ENCODE measurements around the gene TMEM52B.

Gene TMEM52B

DNA sequence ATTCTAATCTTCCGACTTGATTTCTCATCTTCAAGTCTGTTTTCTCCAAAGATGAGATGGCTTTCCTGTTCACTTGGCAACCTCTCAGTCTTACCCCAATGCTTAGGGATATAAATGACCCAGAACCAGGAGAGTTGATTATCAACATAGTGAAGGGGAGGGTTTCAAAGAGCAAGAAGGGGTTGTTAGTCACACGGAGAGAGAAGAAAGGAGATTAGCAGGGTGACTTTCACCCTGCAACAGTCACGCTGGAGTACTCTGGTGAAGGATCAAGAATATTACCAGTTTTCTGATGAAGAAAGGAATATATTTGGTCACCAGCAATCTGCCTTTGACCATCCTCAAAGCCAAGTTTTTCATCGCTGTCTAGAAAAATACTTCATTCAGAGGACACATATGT is at the start of gene TMEM52B:
TMEM52B (plus strand) TSS at position 212 of the 400 bp plus-strand sequence. CDS start 543 bp downstream, outside the sequence.
- no peak for DNase-seq (ENCODE audit: low read depth)

DNA sequence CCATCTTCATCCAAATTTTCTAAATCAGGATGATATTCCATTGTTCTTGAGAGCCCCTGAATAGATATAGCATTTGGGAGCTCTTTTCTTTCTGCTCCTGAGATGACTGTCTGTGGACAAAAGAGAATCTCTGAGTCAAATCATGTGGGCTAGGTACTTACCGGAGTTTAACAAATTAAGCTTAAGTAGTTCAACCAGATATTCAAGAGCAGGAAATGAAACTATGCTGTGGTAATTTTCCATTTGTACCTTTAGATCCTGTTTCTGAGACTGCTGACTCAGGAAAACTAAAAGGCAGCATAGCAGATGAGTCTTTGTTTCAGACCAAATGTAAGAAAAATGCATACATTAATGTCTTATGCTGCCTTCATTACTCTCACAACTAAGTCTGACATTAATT is 48.8 kb upstream of the TMEM52B start, which contains the start of gene CLEC7A:
CLEC7A (minus strand) TSS at position 158 of the 400 bp plus-strand sequence; CDS start at position 41, 117 bp downstream.
- DNase-seq (ENCODE audit: low read depth), result no peak

DNA sequence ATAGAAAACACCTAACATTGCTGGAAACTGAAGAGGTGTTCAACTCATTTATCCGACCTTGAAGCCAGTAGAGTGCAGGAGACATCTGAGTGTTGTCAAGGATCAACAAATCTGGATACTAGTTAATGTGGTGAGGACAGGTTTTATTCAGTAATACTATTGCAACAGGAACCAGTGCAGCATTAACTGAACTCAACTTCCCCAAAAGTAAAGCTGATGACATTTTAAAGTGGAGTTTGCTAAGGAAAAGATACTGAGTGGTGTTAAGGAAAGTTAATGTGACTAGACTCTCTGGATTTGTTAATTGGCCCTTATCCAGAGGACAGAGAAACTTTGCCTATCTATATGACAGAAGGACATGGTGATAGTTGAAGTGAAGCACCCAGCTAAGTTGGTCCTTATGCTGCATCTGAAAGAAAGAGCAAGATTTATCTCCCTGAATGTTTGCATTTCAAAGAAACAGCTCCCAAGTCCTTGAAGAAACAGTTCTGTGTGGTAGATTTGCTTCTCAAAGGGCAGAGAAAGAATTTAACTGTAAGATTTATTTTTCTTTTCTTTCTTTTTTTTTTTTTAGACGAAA is 47.6 kb upstream of the TMEM52B start:
- DNase-seq (ENCODE audit: low read depth), result no peak

DNA sequence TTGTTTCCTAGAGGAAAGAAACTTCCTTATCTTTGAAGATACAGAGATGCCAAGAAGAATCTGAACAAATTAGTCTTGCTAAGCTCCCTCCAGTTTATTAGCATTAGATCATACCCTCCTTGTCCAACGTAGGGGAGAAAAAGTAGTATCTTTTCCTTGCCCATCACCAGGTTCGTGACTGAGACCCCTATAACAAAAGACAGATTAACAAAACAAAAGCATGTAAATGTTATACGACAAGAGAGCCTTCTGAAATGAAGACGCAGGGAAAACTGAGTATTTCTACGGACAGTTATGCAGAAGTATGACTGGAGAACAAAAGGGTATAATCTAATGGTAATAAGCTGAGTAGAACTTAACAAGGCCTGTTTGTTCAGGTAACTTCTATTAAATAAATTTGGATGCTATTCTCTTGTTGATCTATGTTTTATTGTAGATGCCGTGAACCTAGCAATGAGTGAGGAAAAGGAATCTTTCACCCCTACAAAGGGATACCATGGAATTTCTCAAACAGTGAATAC is 45.9 kb upstream of the TMEM52B start:
- DNase-seq (ENCODE audit: low read depth), result no peak

DNA sequence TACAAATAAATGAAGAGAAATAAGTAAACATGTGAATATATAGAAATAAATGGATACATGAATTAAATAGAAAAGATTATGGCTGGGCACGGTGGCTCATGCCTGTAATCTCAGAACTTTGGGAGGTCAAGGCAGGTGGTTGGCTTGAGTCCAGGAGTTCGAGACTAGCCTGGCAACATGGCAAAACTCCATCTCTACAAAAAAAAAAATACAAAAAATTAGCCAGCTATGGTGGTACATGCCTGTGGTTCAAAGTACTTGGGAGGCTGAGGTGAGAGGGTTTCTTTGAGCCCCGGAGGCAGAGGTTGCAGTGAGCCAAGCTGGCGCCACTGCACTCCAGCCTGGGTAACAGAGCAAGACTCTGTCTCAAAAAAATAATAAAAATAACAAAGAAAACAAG is 43.7 kb upstream of the TMEM52B start:
- DNase-seq (ENCODE audit: low read depth), result no peak

DNA sequence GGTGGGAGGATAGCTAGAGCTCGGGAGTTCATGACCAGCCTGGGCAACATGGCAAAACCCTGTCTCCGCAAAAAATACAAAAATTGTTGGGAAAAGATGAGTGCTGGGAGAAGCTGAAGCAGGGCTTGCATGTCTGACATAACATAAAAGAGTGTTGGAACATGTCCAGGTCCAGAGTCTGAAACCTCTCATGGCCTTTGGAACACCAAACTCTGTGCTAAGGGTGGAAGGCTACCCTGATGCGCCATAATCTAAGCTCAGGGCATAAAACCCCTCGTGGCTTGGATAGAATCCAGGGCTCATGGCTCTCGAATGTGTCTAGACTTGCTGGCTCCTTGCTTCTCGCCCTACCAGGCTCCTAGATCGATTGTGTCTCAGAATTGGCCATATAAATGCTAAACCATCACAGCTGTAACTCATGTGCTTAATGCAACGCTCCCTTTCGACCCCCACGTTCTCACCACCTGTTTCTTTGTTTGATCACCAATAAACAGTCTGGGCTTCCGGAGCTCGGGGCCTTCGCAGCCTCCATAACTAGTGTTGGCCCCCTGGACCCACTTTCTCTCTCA is 42.1 kb upstream of the TMEM52B start:
- DNase-seq (ENCODE audit: low read depth), result no peak

DNA sequence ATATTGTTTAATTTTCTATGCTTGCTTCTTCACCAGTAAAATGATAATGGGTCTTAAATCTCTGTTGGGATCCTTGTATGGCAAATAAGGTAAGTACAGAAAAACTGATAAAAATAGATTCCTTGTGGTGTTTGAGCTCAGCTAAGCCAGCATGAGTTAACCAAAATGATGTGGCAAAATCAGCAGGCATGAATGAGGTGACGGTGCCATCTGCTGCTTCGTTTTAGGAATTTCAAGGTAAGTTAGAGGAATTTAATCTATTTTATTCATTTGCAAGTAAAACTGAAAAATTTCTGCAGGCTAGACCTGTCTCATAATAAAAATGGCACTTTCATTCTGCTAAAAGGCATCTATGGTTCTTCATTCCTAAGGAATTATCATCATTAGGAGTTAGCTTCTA is 38.8 kb upstream of the TMEM52B start:
- no peak for DNase-seq (ENCODE audit: low read depth)

DNA sequence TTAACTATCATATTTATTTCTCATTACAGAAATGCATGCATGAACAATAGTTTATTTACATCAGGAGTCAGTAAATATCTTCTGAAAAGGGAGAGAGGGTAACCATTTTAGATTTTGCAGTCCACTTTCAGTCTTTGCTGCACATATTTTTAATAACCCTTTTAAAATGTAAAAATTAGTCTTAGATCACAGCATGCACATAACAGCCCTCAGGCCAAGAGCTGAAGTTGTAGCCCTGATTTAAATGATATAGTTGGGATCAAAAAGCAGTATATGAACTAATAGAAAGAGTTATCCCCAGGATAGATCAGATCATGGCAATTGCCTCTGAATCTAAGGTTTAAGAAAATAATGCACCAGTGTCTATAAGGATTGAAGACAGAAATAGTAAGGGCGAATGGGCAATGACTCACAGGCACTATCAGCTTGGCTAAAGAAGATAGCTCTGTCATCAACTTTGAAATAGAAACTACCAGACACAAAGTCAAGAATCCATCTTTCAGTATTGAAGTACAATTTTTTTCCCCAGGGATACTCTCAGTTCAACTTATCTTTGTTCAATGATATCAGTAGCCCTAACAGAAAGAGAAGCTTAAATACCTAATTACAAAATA is 35.7 kb upstream of the TMEM52B start:
- no peak for DNase-seq (ENCODE audit: low read depth)

DNA sequence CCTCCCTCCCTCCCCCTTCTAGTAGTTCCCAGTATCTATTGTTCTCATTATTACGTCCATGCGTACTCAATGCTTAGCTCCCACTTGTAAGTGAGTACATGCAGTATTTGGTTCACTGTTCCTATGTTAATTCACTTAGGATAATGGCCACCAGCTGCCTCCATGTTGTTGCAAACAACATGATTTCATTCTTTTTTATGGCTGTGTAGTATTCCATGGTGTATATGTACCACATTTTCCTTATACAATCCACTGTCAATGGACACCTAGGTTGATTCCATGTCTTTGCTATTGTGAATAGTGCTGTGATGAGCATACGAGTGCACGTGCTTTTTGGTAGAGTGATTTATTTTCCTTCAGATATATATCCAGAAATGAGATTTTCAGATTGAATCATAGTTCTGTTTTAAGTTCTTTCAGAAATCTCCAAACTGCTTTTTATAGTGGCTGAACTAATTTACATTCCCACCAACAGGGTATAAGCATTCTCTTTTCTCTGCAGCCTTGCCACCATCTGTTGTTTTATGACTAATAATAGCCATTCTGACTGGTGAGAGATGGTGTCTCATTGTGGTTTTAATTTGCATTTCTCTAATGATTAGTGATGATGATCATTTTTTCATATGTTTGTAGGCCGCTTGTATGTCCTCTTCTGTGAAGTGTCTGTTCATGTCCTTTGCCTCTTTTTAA is 31.0 kb upstream of the TMEM52B start:
- DNase-seq (ENCODE audit: low read depth), result no peak

DNA sequence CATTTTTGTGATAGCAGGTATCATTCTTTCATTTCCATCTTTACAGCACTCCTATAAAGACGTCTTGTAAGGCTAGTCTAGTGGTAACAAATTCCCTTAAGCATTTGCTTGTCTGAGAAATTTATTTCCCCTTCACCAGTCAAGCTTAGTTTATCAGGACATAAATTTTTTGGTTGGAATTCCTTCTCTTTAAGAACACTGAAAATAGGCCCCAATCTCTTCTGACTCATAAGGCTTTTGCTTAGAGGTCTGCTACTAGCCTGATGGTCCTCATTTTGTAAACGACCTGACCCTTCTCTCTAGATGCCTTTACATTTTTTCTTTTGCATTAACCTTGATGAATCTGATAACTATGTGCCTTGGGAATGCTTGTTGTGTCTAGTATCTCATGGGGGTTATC is 27.2 kb upstream of the TMEM52B start:
- no peak for DNase-seq (ENCODE audit: low read depth)

DNA sequence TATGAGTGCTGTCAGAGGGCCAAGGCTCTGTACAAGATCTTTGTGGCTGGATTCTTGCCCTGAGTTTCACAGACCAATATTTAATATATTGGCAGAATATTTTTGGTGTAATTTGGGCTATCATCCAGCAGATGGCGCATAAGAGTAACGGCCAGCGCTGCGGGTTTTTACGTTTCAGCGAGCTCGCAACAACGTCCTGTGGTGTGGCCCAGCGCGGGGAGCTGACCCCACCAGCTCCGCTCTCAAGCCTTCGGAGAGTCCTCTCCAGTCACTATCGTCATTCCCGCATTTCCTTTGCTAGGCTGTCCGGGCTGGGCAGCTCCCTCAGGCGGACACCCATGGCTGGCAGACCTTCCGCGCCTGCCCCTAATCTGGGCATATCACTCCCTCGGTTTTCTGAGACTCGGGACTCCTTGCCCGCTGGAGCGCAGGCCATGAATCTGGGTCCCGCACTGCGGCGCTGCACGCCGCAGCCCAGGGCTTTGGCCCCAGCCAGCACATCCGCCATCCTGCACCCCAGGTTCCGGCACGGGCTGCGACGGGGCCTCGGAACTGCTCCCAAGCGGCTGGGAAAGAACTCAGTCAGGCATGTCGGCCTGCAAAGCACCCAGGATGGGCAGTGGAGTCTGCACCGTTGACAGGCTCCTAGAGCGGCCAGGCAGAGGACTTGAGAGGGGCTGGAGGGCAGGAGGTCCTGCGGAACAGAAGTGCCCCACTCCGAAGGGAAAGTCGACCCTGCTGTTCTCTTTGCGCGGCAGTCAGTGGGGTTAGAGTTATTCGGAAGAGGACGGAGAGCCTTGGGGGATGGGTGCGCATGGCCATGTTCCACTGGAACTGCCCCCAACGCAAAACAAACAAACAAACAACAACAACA is 25.3 kb upstream of the TMEM52B start:
- peak; percentile 36 for DNase-seq (ENCODE audit: low read depth)

DNA sequence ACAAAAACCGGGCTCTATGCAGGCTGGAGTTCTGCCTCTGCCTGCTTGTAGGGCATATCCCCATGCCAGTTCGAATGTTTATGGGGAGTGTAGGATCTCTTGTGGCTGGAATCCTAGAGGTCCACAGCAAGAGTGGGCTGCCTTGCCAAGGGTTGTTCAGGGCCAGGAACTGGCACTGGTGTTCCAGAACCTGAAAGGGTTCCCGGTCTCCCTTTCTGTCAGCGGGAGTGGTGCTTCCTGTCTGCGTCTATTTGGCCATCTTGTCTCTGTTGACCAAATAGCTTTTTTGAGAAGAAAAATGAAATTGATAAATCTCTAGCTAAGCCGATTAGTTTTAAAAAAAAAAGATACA is 24.7 kb upstream of the TMEM52B start:
- no peak for DNase-seq (ENCODE audit: low read depth)

DNA sequence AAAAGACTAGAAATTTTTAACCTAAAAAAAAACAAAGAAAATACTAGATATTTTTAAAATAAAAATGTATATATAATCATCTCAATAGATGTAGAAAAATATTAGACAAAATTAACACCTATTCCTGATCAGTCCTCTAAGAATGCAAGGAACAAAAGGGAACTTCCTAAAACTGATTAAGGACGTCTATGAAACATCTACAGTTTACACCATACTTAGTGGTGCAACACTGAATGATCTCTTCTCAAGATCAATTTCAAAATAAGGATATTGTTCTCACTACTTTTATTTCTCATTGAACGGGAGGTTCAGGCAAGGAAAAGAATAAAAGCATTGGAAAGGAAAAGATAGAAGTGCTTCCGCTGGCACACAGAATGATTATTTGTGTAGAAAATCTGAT is 22.9 kb upstream of the TMEM52B start:
- DNase-seq (ENCODE audit: low read depth), result no peak

DNA sequence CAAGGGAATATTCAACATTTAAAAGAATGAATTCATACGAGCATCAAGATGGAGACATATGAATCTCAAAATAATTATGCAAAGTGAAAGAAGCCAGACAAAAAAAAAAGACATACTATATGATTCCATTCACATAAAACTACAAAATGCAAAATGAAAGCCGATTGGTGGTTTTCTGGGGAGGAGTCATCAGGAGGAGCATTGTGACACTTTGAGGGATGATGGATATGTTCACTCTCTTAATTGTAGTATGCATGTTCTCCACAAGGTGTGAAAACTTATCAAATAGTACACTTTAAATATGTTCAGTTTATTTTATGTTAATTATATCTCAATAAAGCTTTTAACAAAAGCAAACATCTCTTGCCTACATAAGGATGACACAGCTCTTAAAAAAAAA is 20.4 kb upstream of the TMEM52B start:
- DNase-seq (ENCODE audit: low read depth), result no peak

DNA sequence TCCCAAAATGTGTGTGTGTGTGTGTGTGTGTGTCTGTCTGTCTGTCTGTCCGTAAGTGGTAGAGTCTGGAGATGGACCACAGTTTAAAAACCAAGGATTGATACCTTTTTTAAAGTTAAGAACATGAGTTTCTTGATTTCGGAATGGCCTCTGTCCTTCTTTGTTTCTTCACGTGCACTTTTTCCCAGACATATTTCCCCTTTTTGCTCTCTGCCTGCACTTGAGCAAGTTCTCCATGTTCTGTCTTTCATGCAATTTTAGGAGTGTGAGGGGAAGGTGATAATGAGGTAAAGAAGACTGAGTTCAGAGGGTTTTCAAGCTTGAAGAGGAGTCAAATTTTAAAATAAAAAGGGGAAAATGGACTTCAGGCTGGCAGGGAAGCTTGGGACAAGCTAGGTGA is 19.6 kb upstream of the TMEM52B start:
- DNase-seq (ENCODE audit: low read depth), result no peak

DNA sequence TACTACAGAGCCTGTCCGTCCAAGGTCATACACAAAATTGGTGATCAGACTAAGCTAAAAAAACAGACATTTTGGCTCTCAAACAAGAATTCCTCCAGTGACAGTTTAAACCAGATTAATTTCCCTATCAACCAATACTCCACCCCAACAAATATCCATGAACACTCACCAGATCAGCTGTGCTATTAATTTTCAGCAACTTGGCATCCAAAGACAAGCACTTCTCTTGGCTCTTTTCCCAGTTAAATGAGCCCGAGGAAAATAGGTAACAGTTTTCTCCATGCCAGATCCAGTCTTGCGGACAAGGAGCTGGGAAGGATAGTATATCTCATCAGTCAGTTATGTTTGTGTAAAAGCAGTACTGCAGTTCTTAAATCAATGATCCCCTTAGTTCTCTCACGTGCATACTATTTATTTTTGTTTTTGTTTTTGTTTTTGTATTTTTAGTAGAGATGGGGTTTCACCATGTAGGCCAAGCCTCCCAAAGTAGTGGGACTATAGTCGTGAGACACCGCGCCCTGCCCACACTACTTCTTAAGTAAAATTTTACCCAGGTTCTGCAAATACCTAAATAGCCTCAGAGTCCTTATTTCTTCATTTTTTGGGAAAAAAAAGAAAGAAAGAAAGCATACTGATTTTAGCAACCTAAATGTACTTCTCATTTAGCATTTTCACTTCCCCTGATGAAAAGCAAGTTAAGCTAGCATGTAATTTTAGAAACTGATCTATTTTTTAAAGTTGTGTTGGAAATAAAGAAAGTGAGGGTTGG is 18.0 kb upstream of the TMEM52B start:
- DNase-seq (ENCODE audit: low read depth), result no peak

DNA sequence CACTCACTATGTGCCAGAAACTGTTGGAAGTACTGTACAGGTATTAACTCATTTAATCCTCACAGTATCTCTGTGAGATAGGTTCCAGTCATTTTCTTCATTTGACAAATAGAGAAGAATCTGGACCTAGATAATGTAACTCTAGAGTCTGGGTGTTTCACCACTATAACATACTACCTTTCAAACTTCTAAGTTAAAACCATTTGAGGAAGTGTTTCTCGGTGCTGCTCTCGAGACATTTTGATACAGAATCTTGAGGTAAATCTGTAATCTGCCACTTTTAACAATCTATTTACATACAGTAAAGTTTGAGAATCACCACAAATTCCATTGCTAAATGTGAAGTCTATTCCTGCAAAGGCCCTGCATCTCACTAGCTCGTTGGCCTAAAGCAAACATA is 15.7 kb upstream of the TMEM52B start:
- DNase-seq (ENCODE audit: low read depth), result no peak

DNA sequence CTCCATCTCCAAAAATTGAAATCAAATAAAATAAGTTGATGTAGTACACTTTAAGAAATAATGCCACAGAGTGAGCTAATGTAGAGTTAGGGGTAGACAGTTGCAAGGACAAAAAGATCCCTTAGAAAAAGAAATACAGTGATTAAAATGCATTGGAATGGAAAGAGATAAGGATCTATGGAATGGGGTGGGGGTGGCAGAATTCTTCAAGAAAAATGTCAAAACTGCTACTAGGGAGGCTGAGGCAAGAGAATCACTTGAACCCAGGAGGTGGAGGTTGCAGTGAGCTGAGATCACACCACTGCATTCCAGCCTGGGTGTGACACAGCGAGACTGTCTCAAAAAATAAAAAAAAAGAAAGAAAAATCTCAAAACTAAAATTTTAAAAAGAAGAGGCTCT is 13.4 kb upstream of the TMEM52B start:
- DNase-seq (ENCODE audit: low read depth), result no peak

DNA sequence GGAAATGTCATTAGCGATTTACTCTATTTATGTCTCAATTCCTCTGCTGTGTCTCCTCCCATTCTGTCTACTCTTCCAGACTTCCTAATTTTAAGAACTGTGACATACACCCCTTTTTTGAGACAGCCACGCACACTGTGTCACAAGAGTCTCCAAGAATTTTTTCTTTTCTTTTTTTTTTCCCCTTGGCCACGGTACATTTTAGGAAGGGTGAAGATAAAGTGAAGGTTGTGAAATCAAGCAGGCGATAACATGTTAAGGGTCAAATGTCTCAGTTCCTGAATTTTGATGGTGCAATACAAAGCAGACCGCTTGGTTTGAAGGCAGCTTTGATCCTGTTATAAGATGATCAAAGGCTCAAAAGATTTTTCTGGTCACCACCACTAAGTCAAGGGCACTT is 11.2 kb upstream of the TMEM52B start:
- no peak for DNase-seq (ENCODE audit: low read depth)

DNA sequence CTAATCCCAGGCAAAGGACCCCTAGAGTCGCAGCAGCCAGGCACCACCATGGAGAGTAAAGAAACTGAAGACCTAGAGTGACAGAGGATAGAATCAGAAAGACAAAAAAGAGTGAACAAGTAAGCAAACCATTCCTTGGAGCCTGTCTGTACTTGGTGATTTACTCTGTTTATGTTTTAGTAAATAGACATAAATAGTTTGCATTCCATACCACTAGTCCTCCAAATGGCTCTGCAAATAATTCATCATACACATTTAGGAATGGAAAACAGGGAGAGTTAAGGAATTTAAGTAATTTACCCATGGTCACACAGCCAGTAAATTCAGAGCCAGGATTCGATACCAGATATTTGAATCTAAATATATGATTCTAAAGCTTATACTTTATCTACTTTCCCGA is 9.7 kb upstream of the TMEM52B start:
- DNase-seq (ENCODE audit: low read depth), result no peak

DNA sequence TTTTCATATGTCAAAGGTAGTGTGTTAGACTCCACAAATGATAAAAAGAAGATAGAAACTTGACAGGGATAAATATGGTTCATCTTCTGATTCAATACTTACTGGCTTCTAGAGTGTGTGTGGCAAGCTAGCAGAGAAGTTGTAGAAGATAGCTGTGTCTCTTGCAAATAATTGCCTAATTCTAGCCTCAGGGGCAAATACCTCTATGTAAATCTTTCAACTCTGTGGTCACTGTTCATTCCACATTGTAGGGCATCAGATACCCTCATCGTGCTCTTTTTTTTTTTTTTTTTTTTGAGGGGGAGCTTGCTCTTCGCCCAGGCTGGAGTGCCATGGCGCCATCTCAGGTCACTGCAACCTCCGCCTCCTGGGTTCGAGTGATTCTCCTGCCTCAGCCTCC is 8.6 kb upstream of the TMEM52B start:
- no peak for DNase-seq (ENCODE audit: low read depth)
